Limb (tissue), 2 donors: ENCODE results near the gene ADARB2.
"Not testable (repeated sequence)": the region's sequence is repeated elsewhere in the genome, so short reads cannot be mapped to it uniquely, and the experiment has no call there.

Experiments
- DNase-seq, 2 donors: peaks; one replicate each; pipeline ENCODE4 v3.0.0-alpha.2; 2016; ENCODE audit errors: extremely low spot score in 2 of 2

ADARB2 gene

DNA sequence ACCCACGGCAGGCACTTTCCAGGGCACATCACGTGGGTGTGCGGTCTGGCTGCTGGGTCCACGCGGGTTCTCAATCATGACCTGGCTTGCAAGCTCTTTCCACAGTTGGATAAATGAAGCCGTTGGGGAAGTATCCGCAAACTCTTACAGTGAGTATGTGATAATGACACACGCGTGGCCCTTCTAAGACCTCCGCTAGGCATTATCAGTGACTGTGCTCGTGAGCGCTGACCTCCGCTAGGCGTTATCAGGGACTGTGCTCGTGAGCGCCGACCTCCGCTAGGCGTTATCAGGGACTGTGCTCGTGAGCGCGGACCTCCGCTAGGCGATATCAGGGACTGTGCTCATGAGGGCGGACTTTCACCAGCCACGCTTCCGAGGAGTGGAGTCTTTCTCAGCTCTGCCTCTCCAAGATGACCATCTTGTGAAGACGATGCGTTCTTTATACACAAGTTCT, 574.1 kb downstream of the ADARB2 start:
- DNase-seq: peak in 1 of 2 donors; percentile 3

DNA sequence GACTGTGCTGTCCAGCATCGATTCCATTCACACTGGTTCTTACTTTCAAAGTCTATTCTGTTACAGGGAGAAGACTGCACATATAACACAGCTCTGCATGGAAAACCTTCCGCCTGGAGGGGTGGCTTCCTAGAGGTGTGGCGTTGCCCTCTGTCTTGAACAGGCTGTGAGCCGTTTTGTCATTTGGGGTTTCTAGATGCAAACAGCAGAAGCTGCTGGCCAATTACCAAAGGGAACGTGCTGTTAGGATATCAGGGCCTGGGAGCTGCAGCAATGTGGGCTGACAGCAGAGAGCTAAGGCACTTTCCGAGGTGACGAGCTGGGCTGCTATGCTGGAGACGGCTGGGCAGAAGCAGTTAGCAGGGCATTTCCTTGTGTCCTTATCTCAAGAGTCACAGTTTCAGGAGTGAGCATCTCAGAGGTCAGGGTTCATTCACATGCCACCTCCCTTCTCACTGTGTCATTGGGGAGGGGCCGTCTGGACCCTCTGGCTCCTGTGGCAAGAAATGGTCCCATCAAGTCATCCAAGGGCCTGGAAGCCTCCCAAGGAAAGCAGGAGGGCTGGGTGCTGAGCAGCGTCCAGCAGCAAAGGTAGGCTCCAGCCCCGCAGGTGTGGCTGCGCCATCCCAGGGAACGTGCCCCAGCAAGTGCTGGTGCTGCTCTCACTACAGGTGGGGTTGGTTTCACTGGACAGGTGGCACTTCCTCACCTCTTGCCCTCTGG, 574.7 kb downstream of the ADARB2 start:
- DNase-seq: peak in 1 of 2 donors; percentile 14

DNA sequence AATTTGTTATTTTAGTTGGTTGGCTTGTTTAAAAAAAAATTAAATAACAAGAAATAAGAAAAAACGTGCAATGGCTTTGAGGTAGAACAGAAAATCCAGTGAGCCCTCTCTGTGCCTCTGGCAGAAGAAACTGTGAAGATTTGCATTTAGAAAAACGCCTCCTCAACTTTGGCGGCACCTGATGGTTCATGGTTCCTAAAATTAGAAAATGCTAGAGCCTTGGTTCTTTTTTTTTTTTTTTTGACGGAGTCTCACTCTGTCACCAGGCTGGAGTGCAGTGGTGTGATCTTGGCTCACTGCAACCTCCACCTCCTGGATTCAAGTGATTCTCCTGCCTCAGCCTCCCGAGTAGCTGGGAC, 576.0 kb downstream of the ADARB2 start:
- not testable (repeated sequence) for DNase-seq

- no peak for DNase-seq
These were observed 576.6 kb downstream of the ADARB2 start for GRCh38 chr10:1160561-1161314.

DNA sequence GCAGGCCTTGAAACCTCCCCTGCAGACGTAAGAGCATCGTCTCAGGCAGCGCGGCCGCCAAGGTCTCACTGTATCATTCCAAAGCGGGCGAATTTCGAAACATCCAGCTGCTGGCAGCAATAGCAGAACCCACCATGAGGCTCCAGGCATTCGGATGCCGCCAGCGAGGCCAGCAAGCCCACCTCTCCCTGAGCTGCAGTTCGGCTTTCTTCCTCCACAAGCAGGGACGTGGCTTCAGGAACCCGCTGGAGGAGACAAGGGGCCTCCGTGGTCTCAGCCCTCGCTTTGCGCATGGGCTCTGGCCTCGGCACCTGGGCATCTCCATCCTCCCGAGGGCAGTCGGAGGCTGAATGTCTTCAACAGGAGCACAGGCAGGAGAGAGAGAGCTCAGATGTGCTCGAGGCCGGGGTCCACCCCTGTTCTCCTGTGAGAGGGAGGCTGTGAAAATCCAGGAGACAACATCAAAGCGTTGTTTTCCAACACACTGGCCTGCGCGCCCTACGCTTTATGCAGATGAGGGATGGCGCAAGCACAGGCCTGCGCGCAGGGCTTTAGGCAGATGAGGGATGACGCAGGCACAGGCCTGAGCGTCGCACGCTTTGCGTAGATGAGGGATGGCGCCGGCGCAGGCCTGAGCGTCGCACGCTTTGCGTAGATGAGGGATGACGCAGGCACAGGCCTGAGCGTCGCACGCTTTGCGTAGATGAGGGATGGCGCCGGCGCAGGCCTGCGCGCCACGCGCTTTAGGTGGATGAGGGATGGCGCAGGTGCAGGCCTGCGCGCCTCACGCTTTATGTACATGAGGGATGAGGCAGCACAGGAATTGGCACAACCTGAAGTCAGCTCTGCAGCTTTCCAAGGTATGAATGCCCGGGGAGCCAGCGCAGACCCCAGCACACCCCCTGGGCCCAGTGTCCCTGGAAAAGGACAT, 577.9 kb downstream of the ADARB2 start:
- DNase-seq: no peak

GRCh38 chr10:1158536-1158935, 578.8 kb downstream of the ADARB2 start:
- not testable (repeated sequence) for DNase-seq

DNA sequence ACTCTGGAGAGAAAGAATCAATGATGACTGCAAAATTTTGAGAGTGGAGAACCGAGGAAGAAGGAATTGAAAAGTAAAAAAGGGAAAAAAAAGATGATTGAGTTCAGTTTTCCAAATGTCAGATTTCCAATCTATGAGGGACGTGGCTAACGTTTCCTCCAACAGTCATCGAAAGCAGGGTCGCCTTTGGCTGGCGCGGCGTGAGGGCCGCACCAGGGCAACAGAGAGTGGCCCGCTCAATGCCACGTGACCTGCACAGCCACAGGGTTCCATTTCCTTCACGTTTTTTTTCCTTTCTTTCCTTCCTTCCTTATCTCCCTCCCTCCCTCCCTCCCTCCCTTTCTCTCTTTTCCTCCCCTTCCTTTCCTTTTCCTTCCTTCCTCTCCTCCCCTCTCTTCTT, 579.3 kb downstream of the ADARB2 start:
- DNase-seq: no peak

DNA sequence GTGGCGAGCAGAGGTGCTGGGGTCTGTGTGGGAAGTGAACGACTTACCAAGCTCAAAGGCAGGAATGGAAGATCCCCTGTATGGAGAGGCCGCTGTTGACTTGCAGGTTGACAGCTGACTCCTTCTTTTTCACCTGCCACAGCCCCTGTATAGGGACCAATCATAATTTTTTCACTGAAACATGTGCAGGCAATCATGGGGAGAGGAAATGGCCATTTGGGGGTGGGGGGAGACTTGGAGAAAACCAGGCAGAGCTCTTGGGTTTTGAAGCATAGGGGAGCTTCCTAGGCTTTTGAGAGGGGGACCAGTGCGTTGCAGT, 579.8 kb downstream of the ADARB2 start:
- no peak for DNase-seq

DNA sequence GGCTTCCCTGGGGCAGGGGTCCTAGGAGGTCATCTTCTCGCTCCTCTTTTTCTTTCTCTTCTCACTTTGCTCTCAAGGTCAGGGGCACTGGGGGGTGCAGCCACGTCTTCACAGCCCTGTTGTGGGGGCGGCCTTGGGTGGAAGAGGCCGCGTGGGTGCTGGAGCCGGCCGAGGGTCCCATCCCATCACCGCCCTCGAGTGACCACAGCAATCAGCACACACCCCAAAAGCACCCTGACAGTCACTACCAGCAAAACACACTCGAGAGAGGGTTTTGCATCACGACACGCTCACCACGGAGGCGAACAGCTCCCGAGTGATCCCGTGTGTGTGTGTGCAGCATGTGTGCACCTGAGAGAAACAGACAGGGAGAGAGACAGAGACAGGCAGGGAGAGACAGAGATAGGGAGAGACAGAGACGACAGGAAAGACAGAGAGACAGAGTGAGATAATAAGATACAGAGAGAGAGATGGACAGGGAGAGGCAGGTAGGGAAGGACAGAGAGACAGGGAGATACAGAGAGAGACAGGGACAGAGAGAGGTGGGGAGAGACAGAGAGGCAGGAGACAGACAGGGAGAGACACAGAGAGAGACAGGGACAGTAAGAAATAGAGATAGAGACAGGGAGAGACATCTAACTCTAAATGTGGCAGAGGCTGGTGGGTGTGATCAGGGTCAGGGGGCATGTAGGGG, 580.3 kb downstream of the ADARB2 start:
- DNase-seq: no peak

- no peak for DNase-seq
These were observed 580.8 kb downstream of the ADARB2 start for GRCh38 chr10:1156616-1156886.

- DNase-seq: no peak
These were observed 581.3 kb downstream of the ADARB2 start for GRCh38 chr10:1155791-1156615.

GRCh38 chr10:1154531-1155295, 582.6 kb downstream of the ADARB2 start:
- no peak for DNase-seq

GRCh38 chr10:1153805-1154351, 583.4 kb downstream of the ADARB2 start:
- no peak for DNase-seq

DNA sequence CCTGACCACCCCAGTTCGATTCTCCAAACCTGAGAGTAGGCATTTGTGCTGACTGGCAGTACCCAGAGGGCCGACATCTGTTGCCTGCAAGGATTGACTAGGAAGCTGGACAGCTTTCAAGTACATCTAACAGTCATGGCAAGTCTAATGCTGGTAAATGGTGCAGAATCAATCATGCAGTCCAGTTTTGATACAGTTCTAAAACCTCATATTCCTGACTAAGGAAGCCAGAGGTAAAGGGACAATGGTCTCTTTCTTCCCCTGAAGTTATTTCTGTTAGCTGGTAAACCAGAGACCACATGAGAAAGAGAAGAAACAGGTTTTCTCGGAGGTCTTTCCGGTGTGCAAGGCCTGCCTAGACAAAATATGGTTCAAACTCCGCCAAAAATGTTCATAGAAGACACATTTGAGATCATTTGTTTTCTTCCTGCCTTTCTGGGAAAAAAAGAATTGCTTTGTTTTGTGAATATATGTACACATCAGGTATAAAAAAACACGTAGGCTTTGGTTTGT, 584.0 kb downstream of the ADARB2 start:
- no peak for DNase-seq

GRCh38 chr10:1152386-1153250, 584.7 kb downstream of the ADARB2 start:
- no peak for DNase-seq

DNA sequence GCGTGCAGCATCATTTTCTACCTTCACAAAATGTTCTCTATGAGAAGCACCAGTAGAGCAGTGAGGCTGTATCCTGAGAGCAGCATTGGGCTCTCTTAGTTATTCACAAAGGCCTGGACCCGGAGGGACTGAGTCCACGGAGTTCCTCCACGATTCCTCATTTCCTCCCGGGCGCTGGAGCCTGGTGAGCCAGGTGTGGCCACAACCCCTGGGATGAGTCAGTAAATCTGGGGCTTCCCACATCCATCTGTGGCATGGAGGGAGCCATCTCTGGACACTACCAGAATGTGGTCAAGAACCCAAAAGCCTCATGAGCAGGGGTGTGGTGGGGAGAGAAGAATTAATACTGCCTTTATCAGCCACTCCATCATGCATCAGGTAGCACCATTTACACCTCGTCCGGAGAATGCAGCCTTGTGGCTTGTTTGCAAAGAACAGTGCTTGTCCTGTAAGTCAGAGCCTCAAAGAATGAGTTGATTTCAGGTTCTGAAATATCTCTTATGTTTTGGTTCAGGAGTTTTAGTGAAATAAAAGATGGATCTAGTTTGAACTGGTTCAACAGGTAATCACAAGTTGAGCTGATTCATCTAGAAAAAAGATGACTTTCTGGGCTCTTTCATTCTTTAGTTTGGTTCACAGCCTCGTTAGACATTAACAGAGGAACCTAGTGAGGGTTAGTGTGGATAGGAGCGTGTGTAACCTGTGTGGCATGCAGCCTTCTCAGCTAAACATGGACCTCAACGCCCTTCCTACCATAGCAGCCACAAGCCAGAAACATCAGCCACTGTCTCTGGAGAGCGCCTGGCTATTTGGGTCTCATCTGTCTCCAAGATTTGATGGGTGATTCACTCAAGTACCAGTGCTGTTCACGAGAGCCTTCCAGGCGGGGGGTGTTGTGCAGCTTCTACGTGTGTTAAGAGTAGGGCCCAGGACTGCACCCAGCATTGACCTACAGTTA, 586.0 kb downstream of the ADARB2 start:
- no peak for DNase-seq

DNA sequence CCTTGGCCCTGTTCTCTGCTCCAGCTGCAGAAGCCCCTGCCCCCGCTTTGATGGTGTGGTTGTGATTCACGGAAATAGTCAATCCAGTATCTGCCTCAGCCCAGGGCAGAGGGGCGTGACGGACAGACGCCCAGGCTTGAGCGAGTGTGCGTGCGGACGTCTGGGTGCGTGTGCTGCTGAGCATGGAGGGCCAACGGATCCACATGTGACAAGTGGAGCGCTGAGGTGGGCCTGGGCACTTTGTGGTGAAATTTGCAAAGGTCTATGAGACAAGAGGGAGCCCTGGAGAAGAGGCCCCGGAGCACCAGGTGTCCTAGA, 586.7 kb downstream of the ADARB2 start:
- DNase-seq: no peak
